Endodermal cell (in vitro differentiated cells): ENCODE data around the gene SERPINI1. TPM values are rescaled to one million over a fixed set of nuclear protein-coding genes. Genes with fewer than 3 reads are reported as not detected.

Experiments used
- DNase-seq: peaks from one replicate; pipeline ENCODE4 v3.0.0-alpha.2; 2017
- H3K27ac ChIP-seq: 2 replicates; pipeline ENCODE4 v1.5.1; 2013; ENCODE audit warnings: mild to moderate bottlenecking, low read depth, low read length, moderate library complexity
- H3K27me3 ChIP-seq: 2 replicates; pipeline ENCODE4 v1.6.1; 2013; ENCODE audit warnings: mild to moderate bottlenecking, low read length, moderate library complexity; ENCODE audit not compliant: insufficient read depth, control insufficient read depth, poor library complexity, severe bottlenecking
- H3K36me3 ChIP-seq: 2 replicates; pipeline ENCODE4 v1.7.0; 2013; ENCODE audit warnings: mild to moderate bottlenecking, low read length, moderate library complexity; ENCODE audit not compliant: control insufficient read depth, insufficient read depth
- H3K4me1 ChIP-seq: one replicate; pipeline ENCODE4 v1.7.0; 2013; ENCODE audit warnings: low read length; ENCODE audit not compliant: control insufficient read depth, insufficient read depth
- H3K4me3 ChIP-seq: 2 replicates; pipeline ENCODE4 v1.5.1; 2013; ENCODE audit warnings: mild to moderate bottlenecking, low read length, moderate library complexity
- H3K9ac ChIP-seq: 2 replicates; pipeline ENCODE4 v1.6.1; 2013; ENCODE audit warnings: mild to moderate bottlenecking, low read length, moderate library complexity; ENCODE audit not compliant: poor library complexity, severe bottlenecking; ENCODE audit errors: extremely low read depth
- H3K9me3 ChIP-seq: 2 replicates; pipeline ENCODE4 v1.6.1; 2013; ENCODE audit warnings: mild to moderate bottlenecking, low read length, moderate library complexity; ENCODE audit not compliant: control insufficient read depth
- H3K27ac Mint-ChIP-seq: 2 replicates; pipeline ENCODE4 v1.8.0; 2020; ENCODE audit warnings: mixed read lengths
- H3K27me3 Mint-ChIP-seq: 2 replicates; pipeline ENCODE4 v1.8.0; 2021; ENCODE audit warnings: mild to moderate bottlenecking, mixed read lengths; ENCODE audit not compliant: insufficient read depth
- H3K36me3 Mint-ChIP-seq: 2 replicates; pipeline ENCODE4 v1.8.0; 2020; ENCODE audit warnings: low read depth, mixed read lengths
- H3K4me1 Mint-ChIP-seq: 2 replicates; pipeline ENCODE4 v1.8.0; 2020; ENCODE audit warnings: mixed read lengths
- H3K4me3 Mint-ChIP-seq: 2 replicates; pipeline ENCODE4 v1.8.0; 2020; ENCODE audit warnings: mild to moderate bottlenecking, moderate library complexity, mixed read lengths
- H3K9me3 Mint-ChIP-seq: 2 replicates; pipeline ENCODE4 v1.8.0; 2020; ENCODE audit warnings: mild to moderate bottlenecking, mixed read lengths
- WGBS, 2 experiments: methylation state at CpG; one replicate each; pipeline versions ENCODE4 v1.1.5 to v1.1.7; 2013; ENCODE audit warnings: missing lambda C conversion rate in 2 of 2, mixed read lengths in 1 of 2; ENCODE audit not compliant: insufficient coverage in 1 of 2, insufficient read length in 1 of 2; 5-methylcytosine and 5-hydroxymethylcytosine counted together
- total RNA-seq, 2 donors: library from RNA; stranded (reverse); fragmentation: NEBNext Ultra II Directional in 1 of 2; extraction: Animal tissue kit (Norgen Biotek cat#: 25700) in 1 of 2; gene quantifications; 2 replicates in 1 of 2; 3 replicates in 1 of 2; pipeline ENCODE4 v1.2.1, GENCODE V29; 2021
- TF ChIP-seq, protein P1 (sequence below): fragments of 200-600 bp; sonication (generic); conservative IDR thresholded peaks from 2 replicates; pipeline ENCODE4 v1.5.0; 2021; ENCODE audit warnings: antibody characterized with exemption, mild to moderate bottlenecking

SERPINI1 gene
- total RNA-seq, 2 donors from 2014 or later = 16.1 to 21.2 TPM

- Mint-ChIP-seq H3K4me1 (peaks cover 18% of the 10 kb centered on the region), H3K27ac (no peak overlapping the region), H3K4me3 (no peak overlapping the region), H3K27me3 (no peaks in the 10 kb centered on the region), H3K36me3 (no peaks in the 10 kb centered on the region), H3K9me3 (no peaks in the 10 kb centered on the region)
- TF ChIP-seq, protein P1, sequence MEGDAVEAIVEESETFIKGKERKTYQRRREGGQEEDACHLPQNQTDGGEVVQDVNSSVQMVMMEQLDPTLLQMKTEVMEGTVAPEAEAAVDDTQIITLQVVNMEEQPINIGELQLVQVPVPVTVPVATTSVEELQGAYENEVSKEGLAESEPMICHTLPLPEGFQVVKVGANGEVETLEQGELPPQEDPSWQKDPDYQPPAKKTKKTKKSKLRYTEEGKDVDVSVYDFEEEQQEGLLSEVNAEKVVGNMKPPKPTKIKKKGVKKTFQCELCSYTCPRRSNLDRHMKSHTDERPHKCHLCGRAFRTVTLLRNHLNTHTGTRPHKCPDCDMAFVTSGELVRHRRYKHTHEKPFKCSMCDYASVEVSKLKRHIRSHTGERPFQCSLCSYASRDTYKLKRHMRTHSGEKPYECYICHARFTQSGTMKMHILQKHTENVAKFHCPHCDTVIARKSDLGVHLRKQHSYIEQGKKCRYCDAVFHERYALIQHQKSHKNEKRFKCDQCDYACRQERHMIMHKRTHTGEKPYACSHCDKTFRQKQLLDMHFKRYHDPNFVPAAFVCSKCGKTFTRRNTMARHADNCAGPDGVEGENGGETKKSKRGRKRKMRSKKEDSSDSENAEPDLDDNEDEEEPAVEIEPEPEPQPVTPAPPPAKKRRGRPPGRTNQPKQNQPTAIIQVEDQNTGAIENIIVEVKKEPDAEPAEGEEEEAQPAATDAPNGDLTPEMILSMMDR = no peak
- 93 to 100% methylated on average over 2 of the region's 2 CpGs for WGBS, 2 experiments
- peaks cover 2% of the 10 kb centered on the region for H3K4me1 ChIP-seq
- no peak overlapping the region for H3K9ac ChIP-seq
- H3K9me3 ChIP-seq = no peaks in the 10 kb centered on the region
- DNase-seq = no peak
- H3K27me3 ChIP-seq = no peaks in the 10 kb centered on the region
- H3K27ac ChIP-seq = no peak overlapping the region
- no peak overlapping the region for H3K4me3 ChIP-seq
- H3K36me3 ChIP-seq = no peaks in the 10 kb centered on the region
Measured at GRCh38 chr3:167742338-167742737, 6.8 kb downstream of the SERPINI1 start.

DNA sequence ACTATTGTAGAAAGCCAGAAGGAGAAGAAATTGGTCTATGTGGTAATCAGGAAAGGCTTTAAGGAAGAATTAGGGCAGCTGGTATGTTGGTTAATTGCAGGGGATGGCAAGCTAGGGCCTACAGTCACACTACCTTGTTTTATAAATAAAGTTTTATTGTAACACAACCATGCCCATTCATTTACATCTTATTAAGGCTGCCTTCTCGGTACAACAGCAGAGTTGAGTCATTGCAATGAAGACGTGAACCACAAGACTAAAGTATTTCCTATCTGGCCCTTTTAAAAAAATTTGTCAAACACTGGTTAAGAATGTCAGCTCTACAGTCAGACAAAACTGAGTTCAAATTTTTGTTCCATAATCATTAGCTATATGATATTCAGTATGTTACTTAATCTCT lies 8.3 kb downstream of the SERPINI1 start:
- Histone ChIP-seq H3K9ac (no peak overlapping the region), H3K4me1 (no peaks in the 10 kb centered on the region), H3K27me3 (no peaks in the 10 kb centered on the region), H3K9me3 (no peaks in the 10 kb centered on the region), H3K27ac (no peak overlapping the region), H3K4me3 (no peak overlapping the region), H3K36me3 (no peaks in the 10 kb centered on the region)
- 95 to 100% methylated on average over 2 of the region's 2 CpGs for WGBS, 2 experiments
- no peak overlapping the region for H3K27ac Mint-ChIP-seq
- TF ChIP-seq, protein P1 = no peak
- DNase-seq = no peak
- H3K27me3 Mint-ChIP-seq = no peaks in the 10 kb centered on the region
- H3K4me3 Mint-ChIP-seq = no peak overlapping the region
- no peaks in the 10 kb centered on the region for H3K9me3 Mint-ChIP-seq
- H3K36me3 Mint-ChIP-seq = no peaks in the 10 kb centered on the region
- peaks cover 13% of the 10 kb centered on the region for H3K4me1 Mint-ChIP-seq

DNA sequence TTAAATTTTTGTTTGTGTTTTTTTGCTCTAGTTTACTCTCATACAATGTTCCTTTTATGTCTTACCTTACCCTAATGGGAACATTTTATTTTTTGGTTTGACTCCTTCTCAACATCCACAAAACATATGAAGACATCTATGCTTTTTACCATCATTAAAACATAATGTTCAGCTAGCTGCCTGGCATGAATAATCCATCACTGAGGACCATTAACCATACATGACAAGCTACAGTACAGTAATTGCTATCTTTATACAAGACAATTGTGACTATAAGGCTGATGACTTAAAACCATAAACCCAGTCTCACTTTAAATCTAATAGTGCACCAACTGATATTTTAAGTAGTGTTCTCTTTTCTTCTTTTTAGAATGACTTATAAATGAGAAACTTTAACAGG lies 13.7 kb downstream of the SERPINI1 start:
- H3K27ac Mint-ChIP-seq = no peak overlapping the region
- H3K4me1 Mint-ChIP-seq = peaks cover 2% of the 10 kb centered on the region

More for the DNA sequence above, 13.7 kb downstream of the SERPINI1 start:
- Histone ChIP-seq H3K27me3 (no peaks in the 10 kb centered on the region), H3K4me3 (no peak overlapping the region), H3K9ac (no peak overlapping the region), H3K27ac (no peak overlapping the region), H3K36me3 (no peaks in the 10 kb centered on the region), H3K9me3 (no peaks in the 10 kb centered on the region), H3K4me1 (no peaks in the 10 kb centered on the region)
- Mint-ChIP-seq H3K27me3 (no peaks in the 10 kb centered on the region), H3K36me3 (no peaks in the 10 kb centered on the region), H3K4me3 (no peak overlapping the region), H3K9me3 (no peaks in the 10 kb centered on the region)
- TF ChIP-seq, protein P1 = no peak
- no peak for DNase-seq
